OCI-LY1 (cell line): ENCODE results near the gene PLCD3.

Source experiments
- H2AFZ ChIP-seq: fragments of 200-600 bp; sonication (generic), shearing (Covaris generic); 2 replicates; pipeline ENCODE4 v1.6.0; 2014; ENCODE audit warnings: antibody characterized with exemption, mild to moderate bottlenecking, low read length
- H3F3A ChIP-seq: fragments of 200-600 bp; sonication (generic), shearing (Covaris generic); 2 replicates; pipeline ENCODE4 v1.6.0; 2014; ENCODE audit warnings: mild to moderate bottlenecking, antibody characterized with exemption, low read length, moderate library complexity; ENCODE audit not compliant: insufficient read depth
- H3K27ac ChIP-seq: fragments of 200-600 bp; sonication (generic); 2 replicates; pipeline ENCODE4 v1.5.1; 2014; ENCODE audit warnings: low read length, mixed run types, mild to moderate bottlenecking, low read depth; ENCODE audit not compliant: poor library complexity, severe bottlenecking
- H3K27me3 ChIP-seq: fragments of 200-600 bp; sonication (generic); 2 replicates; pipeline ENCODE4 v1.6.0; 2014; ENCODE audit warnings: antibody characterized with exemption, mild to moderate bottlenecking, low read length, moderate library complexity; ENCODE audit not compliant: insufficient read depth
- H3K36me3 ChIP-seq: fragments of 200-600 bp; sonication (generic); 2 replicates; pipeline ENCODE4 v1.6.1; 2014; ENCODE audit warnings: mild to moderate bottlenecking, antibody characterized with exemption, low read length, moderate library complexity, mixed read lengths; ENCODE audit not compliant: insufficient read depth
- H3K4me1 ChIP-seq: fragments of 200-600 bp; sonication (generic); 2 replicates; pipeline ENCODE4 v1.5.1; 2014; ENCODE audit warnings: mild to moderate bottlenecking, low read length, moderate library complexity; ENCODE audit not compliant: insufficient read depth, severe bottlenecking
- H3K4me2 ChIP-seq: fragments of 200-600 bp; sonication (generic), shearing (Covaris generic); 2 replicates; pipeline ENCODE4 v1.6.1; 2014; ENCODE audit warnings: low read length
- H3K4me3 ChIP-seq: fragments of 200-600 bp; sonication (generic); 2 replicates; pipeline ENCODE4 v1.5.1; 2014; ENCODE audit warnings: low read length, low read depth, mild to moderate bottlenecking, mixed read lengths; ENCODE audit not compliant: poor library complexity, severe bottlenecking
- H3K79me2 ChIP-seq: fragments of 200-600 bp; shearing (Covaris generic); 2 replicates; pipeline ENCODE4 v1.6.1; 2016; ENCODE audit warnings: mixed run types, low read length, mixed read lengths; ENCODE audit not compliant: insufficient read depth
- H3K9ac ChIP-seq: fragments of 200-600 bp; sonication (generic), shearing (Covaris generic); 2 replicates; pipeline ENCODE4 v1.6.1; 2014; ENCODE audit warnings: mild to moderate bottlenecking, low read length, mixed read lengths
- H3K9me2 ChIP-seq: fragments of 200-600 bp; sonication (generic), shearing (Covaris generic); 2 replicates; pipeline ENCODE4 v1.6.1; 2014; ENCODE audit warnings: low read depth, mild to moderate bottlenecking, low read length, mixed read lengths
- H3K9me3 ChIP-seq: fragments of 200-600 bp; shearing (Covaris generic); 2 replicates; pipeline ENCODE4 v1.6.1; 2014; ENCODE audit warnings: low read length, mixed read lengths
- H4K20me1 ChIP-seq: fragments of 200-600 bp; sonication (generic), shearing (Covaris generic); 2 replicates; pipeline ENCODE4 v1.6.0; 2016; ENCODE audit warnings: mild to moderate bottlenecking, low read length; ENCODE audit not compliant: insufficient read depth
- EZH2 ChIP-seq: fragments of 200-600 bp; sonication (generic), shearing (Covaris generic); IDR thresholded peaks from 2 replicates; pipeline ENCODE4 v1.8.0; 2017; ENCODE audit warnings: borderline replicate concordance, mixed run types, mild to moderate bottlenecking, antibody characterized with exemption, low read length, moderate library complexity, mixed read lengths
- TF ChIP-seq, protein P1 (sequence below): fragments of 200-600 bp; sonication (generic), shearing (Covaris generic); IDR thresholded peaks from 2 replicates; pipeline ENCODE4 v1.5.1; 2017; ENCODE audit warnings: mild to moderate bottlenecking, antibody characterized with exemption, low read length, moderate library complexity, mixed read lengths

Gene PLCD3

DNA sequence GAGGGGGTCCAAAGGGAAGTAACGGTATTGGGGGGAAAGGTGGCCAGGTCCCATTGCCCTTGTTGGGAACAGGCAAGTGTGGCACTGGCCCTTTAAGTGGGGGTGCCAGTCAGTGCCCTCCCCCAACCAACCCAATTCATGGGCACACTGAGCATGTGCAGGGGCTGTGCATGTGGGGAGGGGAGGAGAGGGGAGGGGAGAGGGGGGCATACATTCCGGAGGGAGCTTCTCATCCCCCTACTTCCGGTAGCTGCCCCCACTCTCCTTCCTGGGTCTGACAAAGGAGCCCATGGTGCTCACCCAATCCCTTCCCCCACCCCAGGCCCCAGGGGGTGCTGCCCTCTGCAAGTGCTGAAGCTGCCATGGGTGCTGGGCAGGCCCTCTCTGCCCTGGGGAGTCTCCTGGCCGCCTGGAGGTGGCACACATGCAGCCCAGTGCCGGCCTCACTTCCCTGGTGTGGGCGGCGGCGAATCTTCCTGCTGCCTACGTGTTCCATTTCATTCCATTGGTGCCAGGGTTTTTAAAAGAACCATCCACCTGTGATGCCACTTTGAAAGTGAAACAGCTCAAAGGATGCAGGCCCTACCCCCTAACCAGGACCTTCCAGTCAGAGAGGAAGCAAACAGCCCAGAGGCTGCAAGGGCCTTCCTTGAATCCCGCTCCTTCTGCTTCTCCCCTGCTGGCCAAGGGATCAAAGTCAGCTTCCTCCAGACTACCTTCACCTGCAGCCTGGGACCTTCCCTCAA lies 40.4 kb upstream of the PLCD3 start:
- peak overlapping the region; percentile 51 for H3K4me3 ChIP-seq
- no peaks in the 10 kb centered on the region for H4K20me1 ChIP-seq
- peak overlapping the region; percentile 94; the same call in 1 of the 2 replicates for H2AFZ ChIP-seq
- peak overlapping the region; percentile 67 for H3K4me2 ChIP-seq
- H3K4me1 ChIP-seq: peaks cover 15% of the 10 kb centered on the region
- H3K9ac ChIP-seq: peak overlapping the region; percentile 59; the same call in 1 of the 2 replicates
- H3K79me2 ChIP-seq: no peaks in the 10 kb centered on the region
- peaks cover 4% of the 10 kb centered on the region; the same call in 1 of the 2 replicates for H3K36me3 ChIP-seq
- H3K9me2 ChIP-seq: no peaks in the 10 kb centered on the region
- peak overlapping the region; percentile 18 for H3K27ac ChIP-seq
- no peaks in the 10 kb centered on the region for H3K27me3 ChIP-seq
- 0 out of 2 replicates have a peak, but pooled peaks cover 3% of the 10 kb centered on the region for H3F3A ChIP-seq
- H3K9me3 ChIP-seq: no peaks in the 10 kb centered on the region
- TF ChIP-seq, protein P1, sequence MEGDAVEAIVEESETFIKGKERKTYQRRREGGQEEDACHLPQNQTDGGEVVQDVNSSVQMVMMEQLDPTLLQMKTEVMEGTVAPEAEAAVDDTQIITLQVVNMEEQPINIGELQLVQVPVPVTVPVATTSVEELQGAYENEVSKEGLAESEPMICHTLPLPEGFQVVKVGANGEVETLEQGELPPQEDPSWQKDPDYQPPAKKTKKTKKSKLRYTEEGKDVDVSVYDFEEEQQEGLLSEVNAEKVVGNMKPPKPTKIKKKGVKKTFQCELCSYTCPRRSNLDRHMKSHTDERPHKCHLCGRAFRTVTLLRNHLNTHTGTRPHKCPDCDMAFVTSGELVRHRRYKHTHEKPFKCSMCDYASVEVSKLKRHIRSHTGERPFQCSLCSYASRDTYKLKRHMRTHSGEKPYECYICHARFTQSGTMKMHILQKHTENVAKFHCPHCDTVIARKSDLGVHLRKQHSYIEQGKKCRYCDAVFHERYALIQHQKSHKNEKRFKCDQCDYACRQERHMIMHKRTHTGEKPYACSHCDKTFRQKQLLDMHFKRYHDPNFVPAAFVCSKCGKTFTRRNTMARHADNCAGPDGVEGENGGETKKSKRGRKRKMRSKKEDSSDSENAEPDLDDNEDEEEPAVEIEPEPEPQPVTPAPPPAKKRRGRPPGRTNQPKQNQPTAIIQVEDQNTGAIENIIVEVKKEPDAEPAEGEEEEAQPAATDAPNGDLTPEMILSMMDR: no peak
- TF ChIP-seq EZH2: no peak

GRCh38 chr17:45172232-45172540 lies 39.9 kb upstream of the PLCD3 start:
- H3K4me3 ChIP-seq: peak overlapping the region; percentile 51
- no peak overlapping the region; the same call in 1 of the 2 replicates for H3K9ac ChIP-seq
- H3K4me1 ChIP-seq: peaks cover 15% of the 10 kb centered on the region

GRCh38 chr17:45171338-45172231 lies 39.3 kb upstream of the PLCD3 start:
- Histone ChIP-seq H3K4me2 (peak overlapping the region; percentile 67; the same call in 1 of the 2 replicates), H3F3A (0 out of 2 replicates have a peak, but pooled peaks cover 3% of the 10 kb centered on the region), H3K4me3 (no peak overlapping the region), H3K36me3 (peaks cover 4% of the 10 kb centered on the region; the same call in 1 of the 2 replicates), H3K9me3 (no peaks in the 10 kb centered on the region), H4K20me1 (no peaks in the 10 kb centered on the region), H2AFZ (no peak overlapping the region), H3K27me3 (no peaks in the 10 kb centered on the region), H3K4me1 (peaks cover 15% of the 10 kb centered on the region), H3K27ac (no peak overlapping the region), H3K9ac (no peak overlapping the region), H3K79me2 (no peaks in the 10 kb centered on the region), H3K9me2 (no peaks in the 10 kb centered on the region)
- TF ChIP-seq, protein P1: no peak
- TF ChIP-seq EZH2: no peak

More at GRCh38 chr17:45172232-45172540, 39.9 kb upstream of the PLCD3 start:
- TF ChIP-seq, protein P1: no peak
- no peak for TF ChIP-seq EZH2
- no peaks in the 10 kb centered on the region for H3K27me3 ChIP-seq
- no peaks in the 10 kb centered on the region for H3K9me2 ChIP-seq
- 0 out of 2 replicates have a peak, but pooled peaks cover 3% of the 10 kb centered on the region for H3F3A ChIP-seq
- H3K79me2 ChIP-seq: no peaks in the 10 kb centered on the region
- H3K36me3 ChIP-seq: peaks cover 4% of the 10 kb centered on the region; the same call in 1 of the 2 replicates
- no peaks in the 10 kb centered on the region for H4K20me1 ChIP-seq
- no peak overlapping the region for H3K27ac ChIP-seq
- no peaks in the 10 kb centered on the region for H3K9me3 ChIP-seq
- peak overlapping the region; percentile 67; the same call in 1 of the 2 replicates for H3K4me2 ChIP-seq
- no peak overlapping the region for H2AFZ ChIP-seq
